Hypothalamus (tissue), 51 donors: ENCODE measurements around the gene PISD.
"Not testable (repeated sequence)": the region's sequence is repeated elsewhere in the genome, so short reads cannot be mapped to it uniquely, and the experiment has no call there.

Experiments
- DNase-seq, 51 donors: peaks; one replicate each; lab custom pipeline; 2025; lab: John Stamatoyannopoulos, UW

The PISD gene

GRCh38 chr22:31661851-31662667 is at the start of gene PISD:
Gene PISD, minus strand, starts transcription at chr22:31662215. Its CDS starts 7 bp downstream, at chr22:31662208.
- DNase-seq = peak; percentile 27 to 93 (median 85)

GRCh38 chr22:31711226-31711625 is 49.2 kb upstream of the PISD start:
- not testable (repeated sequence) for DNase-seq

GRCh38 chr22:31707519-31707918 is 45.5 kb upstream of the PISD start:
- no peak for DNase-seq

- DNase-seq = no peak
Observed at GRCh38 chr22:31695423-31695822, 33.4 kb upstream of the PISD start.

- DNase-seq = not testable (repeated sequence)
Observed at GRCh38 chr22:31694046-31694445, 32.0 kb upstream of the PISD start.

- no peak for DNase-seq
Observed at GRCh38 chr22:31692186-31692886, 30.3 kb upstream of the PISD start.

- DNase-seq = no peak
Observed at GRCh38 chr22:31691408-31691807, 29.4 kb upstream of the PISD start.

- no peak for DNase-seq
Observed at GRCh38 chr22:31683181-31684105, 21.4 kb upstream of the PISD start.

- DNase-seq = no peak
Observed at GRCh38 chr22:31682751-31683150, 20.7 kb upstream of the PISD start.

- no peak for DNase-seq
Observed at GRCh38 chr22:31681349-31682345, 19.6 kb upstream of the PISD start.

- DNase-seq = no peak
Observed at GRCh38 chr22:31680861-31681341, 18.9 kb upstream of the PISD start.

- DNase-seq = no peak
Observed at GRCh38 chr22:31678748-31679147, 16.7 kb upstream of the PISD start.

GRCh38 chr22:31676700-31677099 is 14.7 kb upstream of the PISD start:
- DNase-seq = peak; percentile 3 to 93 (median 83)

GRCh38 chr22:31674219-31674618 is 12.2 kb upstream of the PISD start:
- not testable (repeated sequence) for DNase-seq

GRCh38 chr22:31668849-31669248 is 6.8 kb upstream of the PISD start:
- DNase-seq = not testable (repeated sequence)

GRCh38 chr22:31662668-31663037 is 638 bp upstream of the PISD start:
- DNase-seq = no peak

GRCh38 chr22:31660860-31661341 is 1.1 kb downstream of the PISD start:
- not testable (repeated sequence) for DNase-seq

- DNase-seq = no peak
Observed at GRCh38 chr22:31659246-31659645, 2.8 kb downstream of the PISD start.

- DNase-seq = no peak
Observed at GRCh38 chr22:31654408-31654807, 7.6 kb downstream of the PISD start.
